ENCODE measurements around the gene SGIP1. TPM values are rescaled to one million over a fixed set of nuclear protein-coding genes. Genes with fewer than 3 reads are reported as not detected.

Gene SGIP1
- total and polyA plus RNA-seq, 2 of the 4 experiments (the other 2 are of a cell fraction) = 27.1 to 42.7 TPM

GRCh38 chr1:66769512-66770229 is 235.7 kb downstream of the SGIP1 start:
- intact Hi-C loops (cut with micrococcal nuclease) = loop anchor here (5.0 kb wide), 4 partner anchors 153 to 733 kb away; partner anchors contain the start of genes DNAI4 and MIER1
- no peak overlapping the region for H2BK120ac ChIP-seq (ENCODE audit: low read depth, low read length)
- no peaks in the 10 kb centered on the region for H4K20me1 ChIP-seq (ENCODE audit: insufficient read depth, low read length)
- H3K27ac ChIP-seq (ENCODE audit: insufficient read depth, low read length) = no peak overlapping the region
- no peak overlapping the region for H3K4me2 ChIP-seq (ENCODE audit: low read depth, low read length)
- dilution Hi-C loops (cut with HindIII; ENCODE audit: low sequenced_read_pairs, unreplicated experiment) = no loop called here
- H2BK15ac ChIP-seq (ENCODE audit: low read depth, low read length) = no peak overlapping the region
- H4K5ac ChIP-seq (ENCODE audit: low read depth, low read length) = no peak overlapping the region
- POLR2A ChIA-PET (ENCODE audit: unreplicated experiment) = no interaction called here
- H2AFZ ChIP-seq (replicated peaks; ENCODE audit: low read length, poor library complexity) = peak overlapping the region; percentile 1
- H3K79me1 ChIP-seq (ENCODE audit: low read depth in 1 of 2, low read length in 2 of 2) = no peaks in the 10 kb centered on the region
- H4K8ac ChIP-seq (ENCODE audit: low read depth in 2 of 2, low read length in 2 of 2) = no peak overlapping the region
- H3K18ac ChIP-seq (ENCODE audit: low read depth, low read length) = no peak overlapping the region
- H2AK9ac ChIP-seq (replicated peaks; ENCODE audit: low read depth, low read length, poor library complexity) = no peak overlapping the region
- no peak overlapping the region for H3K9ac ChIP-seq (ENCODE audit: low read depth, low read length)
- no peak overlapping the region for H3K4ac ChIP-seq (ENCODE audit: low read depth, low read length)
- H3K27me3 ChIP-seq (ENCODE audit: control insufficient read depth, insufficient read depth, low read length) = peaks cover 2% of the 10 kb centered on the region
- WGBS, 2 experiments (ENCODE audit: extremely low coverage in 2 of 2, insufficient read length in 1 of 2) = no CpG with 5 or more reads among the region's 7 CpGs
- no peaks in the 10 kb centered on the region for H3K4me1 ChIP-seq (ENCODE audit: control insufficient read depth, insufficient read depth, low read length)
- H3K56ac ChIP-seq (ENCODE audit: extremely low read depth, insufficient read depth, low read length) = no peak overlapping the region
- no peak overlapping the region for H3K23ac ChIP-seq (ENCODE audit: low read depth, low read length)
- no peak overlapping the region for H3K14ac ChIP-seq (replicated peaks; ENCODE audit: low read depth, low read length)
- no peaks in the 10 kb centered on the region for H3K9me3 ChIP-seq (ENCODE audit: control insufficient read depth, insufficient read depth, low read length)
- no peak overlapping the region for H3K4me3 ChIP-seq (ENCODE audit: insufficient read depth, low read depth, low read length)
- in situ Hi-C loops (cut with MboI; ENCODE audit: low sequenced_read_pairs) = loop anchor here (25.0 kb wide), 1 partner anchor 718 kb away; no protein-coding TSS in a partner anchor
- no peaks in the 10 kb centered on the region for H3K36me3 ChIP-seq (ENCODE audit: control insufficient read depth, insufficient read depth, low read length)
- no TSS peak for BruUV-seq (replicated peaks)
- no peak overlapping the region for H2AK5ac ChIP-seq (ENCODE audit: low read depth, low read length)
- no peak for TF ChIP-seq MAFK (IDR thresholded peaks at IDR 0.05; ENCODE audit: low read depth, low read length)
- no peak for TF ChIP-seq POLR2A (IDR thresholded peaks at IDR 0.05; ENCODE audit: low read depth, low read length)
- TF ChIP-seq USF2 (IDR thresholded peaks at IDR 0.05; ENCODE audit: low read depth, low read length) = no peak
- no peak for TF ChIP-seq RCOR1 (IDR thresholded peaks at IDR 0.05; ENCODE audit: insufficient replicate concordance, low read length)
- no peak for TF ChIP-seq RAD21 (IDR thresholded peaks at IDR 0.05; ENCODE audit: low read length)
- no peak for TF ChIP-seq ELK1 (IDR thresholded peaks at IDR 0.05; ENCODE audit: borderline replicate concordance, low read depth, low read length)
- no peak for TF ChIP-seq MAZ (IDR thresholded peaks at IDR 0.05; ENCODE audit: borderline replicate concordance, low read depth, low read length)
- no peak for TF ChIP-seq SMC3 (IDR thresholded peaks at IDR 0.05; ENCODE audit: low read depth, low read length)
- no peak for TF ChIP-seq CHD1 (IDR thresholded peaks at IDR 0.05; ENCODE audit: low read depth, low read length)
- TF ChIP-seq RFX5 (IDR thresholded peaks at IDR 0.05; ENCODE audit: low read depth, low read length) = no peak
- TF ChIP-seq BHLHE40 (IDR thresholded peaks at IDR 0.05; ENCODE audit: low read depth, low read length) = no peak
- TF ChIP-seq NFE2L2 (IDR thresholded peaks at IDR 0.05; ENCODE audit: low read depth, low read length) = no peak
- TF ChIP-seq CEBPB (IDR thresholded peaks at IDR 0.05; ENCODE audit: low read depth, low read length) = no peak
- TF ChIP-seq CTCF (conservative IDR thresholded peaks at IDR 0.05; ENCODE audit: low read depth, low read length) = no peak
- no peak for TF ChIP-seq FOS (IDR thresholded peaks at IDR 0.05; ENCODE audit: low read depth, low read length)
- no peak for TF ChIP-seq MXI1 (IDR thresholded peaks at IDR 0.05; ENCODE audit: borderline replicate concordance, low read depth, low read length)
- no peaks in the 10 kb centered on the region for H3K9me1 ChIP-seq (ENCODE audit: insufficient read depth, low read length)
- ATAC-seq (ENCODE audit: low read depth) = peak; percentile 21; the same call in 1 of the 2 replicates
- H2BK20ac ChIP-seq (ENCODE audit: low read depth, low read length) = no peak overlapping the region
- no peak overlapping the region for H4K91ac ChIP-seq (ENCODE audit: insufficient read depth, low read depth, low read length)
- no peak overlapping the region for H2BK5ac ChIP-seq (ENCODE audit: low read depth, low read length, poor library complexity, severe bottlenecking)
- no peak for DNase-seq
- CTCF ChIA-PET = no interaction called here

Data from IMR-90 (cell line).